OCI-M2 (cell line): Measurements from ENCODE around the gene SNPH.
"Not testable (repeated sequence)": the region's sequence is repeated elsewhere in the genome, so short reads cannot be mapped to it uniquely, and the experiment has no call there.

Experiments used
- DNase-seq: peaks from one replicate; lab custom pipeline; 2025; ENCODE audit not compliant: unreplicated experiment; lab: John Stamatoyannopoulos, UW

SNPH gene, protein sequence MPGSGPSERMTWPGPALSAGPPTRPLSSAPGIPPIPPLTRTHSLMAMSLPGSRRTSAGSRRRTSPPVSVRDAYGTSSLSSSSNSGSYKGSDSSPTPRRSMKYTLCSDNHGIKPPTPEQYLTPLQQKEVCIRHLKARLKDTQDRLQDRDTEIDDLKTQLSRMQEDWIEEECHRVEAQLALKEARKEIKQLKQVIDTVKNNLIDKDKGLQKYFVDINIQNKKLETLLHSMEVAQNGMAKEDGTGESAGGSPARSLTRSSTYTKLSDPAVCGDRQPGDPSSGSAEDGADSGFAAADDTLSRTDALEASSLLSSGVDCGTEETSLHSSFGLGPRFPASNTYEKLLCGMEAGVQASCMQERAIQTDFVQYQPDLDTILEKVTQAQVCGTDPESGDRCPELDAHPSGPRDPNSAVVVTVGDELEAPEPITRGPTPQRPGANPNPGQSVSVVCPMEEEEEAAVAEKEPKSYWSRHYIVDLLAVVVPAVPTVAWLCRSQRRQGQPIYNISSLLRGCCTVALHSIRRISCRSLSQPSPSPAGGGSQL

DNA sequence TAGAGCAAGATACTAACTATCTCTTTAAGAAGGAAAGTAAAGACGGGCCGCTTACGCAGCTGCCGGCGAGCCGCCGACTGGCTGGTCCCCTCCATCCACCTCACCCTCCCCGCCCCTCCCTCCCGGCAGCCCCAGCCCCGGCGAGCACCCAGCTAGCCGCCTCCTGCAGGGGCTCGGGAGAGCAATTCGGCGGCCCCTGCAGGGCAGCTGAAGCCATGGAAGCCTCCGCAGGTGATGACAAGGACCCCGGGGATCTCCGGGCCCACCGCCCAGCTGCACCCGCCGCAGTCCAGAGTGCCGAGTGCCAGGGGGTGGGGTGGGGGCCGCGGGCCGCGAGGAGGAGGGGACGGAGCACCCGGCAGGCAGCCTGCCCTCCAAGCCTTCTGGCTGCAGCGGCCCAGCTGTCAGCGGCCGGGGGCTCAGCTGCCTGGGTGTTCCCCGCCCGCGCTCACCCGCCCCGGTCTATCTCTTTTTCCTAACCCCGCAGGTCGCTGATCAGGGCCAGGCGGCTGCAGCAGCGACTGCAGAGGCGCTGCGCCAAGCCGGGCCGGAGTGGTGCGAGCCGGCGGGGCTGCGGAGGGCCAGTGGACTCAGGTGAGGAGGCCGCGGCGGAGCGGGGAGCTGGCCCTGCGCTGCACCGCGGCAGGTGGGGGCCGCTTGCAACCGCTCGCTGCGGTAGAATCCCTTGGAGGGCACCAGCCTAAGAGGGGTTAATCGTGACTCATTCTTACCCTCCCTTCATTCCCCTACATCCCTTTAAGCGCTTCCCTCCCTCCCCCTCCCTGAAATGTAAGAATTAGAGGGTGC is at the start of gene SNPH:
SNPH (plus strand) TSS at position 128 of the 807 bp plus-strand sequence. CDS start 29,946 bp downstream, outside the sequence.
- DNase-seq = no peak

DNA sequence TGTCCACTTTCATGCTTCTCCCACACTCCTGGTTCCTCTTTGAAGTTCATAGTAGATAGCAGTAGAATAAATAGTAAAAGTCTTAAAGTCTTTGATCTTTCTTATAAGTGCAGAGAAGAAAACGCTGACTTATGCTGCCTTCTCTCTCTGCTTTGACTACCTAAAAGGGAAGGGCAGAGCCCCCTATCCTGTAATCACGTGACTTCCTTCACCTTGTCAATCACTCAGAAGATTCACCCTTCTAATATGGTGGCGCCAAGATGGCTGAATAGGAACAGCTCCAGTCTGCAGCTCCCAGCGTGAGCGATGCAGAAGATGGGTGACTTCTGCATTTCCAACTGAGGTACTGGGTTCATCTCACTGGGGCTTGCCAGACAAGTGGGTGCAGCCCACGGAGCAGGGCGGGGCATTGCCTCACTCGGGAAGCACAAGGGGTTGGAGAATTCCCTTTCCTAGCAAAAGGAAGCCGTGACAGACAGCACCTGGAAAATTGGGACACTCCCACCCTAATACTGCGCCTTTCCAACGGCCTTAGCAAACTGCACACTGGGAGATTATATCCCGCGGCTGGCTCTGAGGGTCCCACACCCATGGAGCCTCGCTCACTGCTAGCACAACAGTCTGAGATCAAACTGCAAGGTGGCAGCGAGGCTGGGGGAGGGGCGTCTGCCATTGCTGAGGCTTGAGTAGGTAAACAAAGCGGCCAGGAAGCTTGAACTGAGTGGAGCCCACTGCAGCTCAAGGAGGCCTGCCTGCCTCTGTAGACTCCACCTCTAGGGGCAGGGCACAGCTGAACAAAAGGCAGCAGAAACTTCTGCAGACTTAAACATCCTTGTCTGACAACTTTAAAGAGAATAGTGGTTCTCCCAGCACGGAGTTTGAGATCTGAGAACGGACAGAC is 49.3 kb upstream of the SNPH start:
- DNase-seq = not testable (repeated sequence)

DNA sequence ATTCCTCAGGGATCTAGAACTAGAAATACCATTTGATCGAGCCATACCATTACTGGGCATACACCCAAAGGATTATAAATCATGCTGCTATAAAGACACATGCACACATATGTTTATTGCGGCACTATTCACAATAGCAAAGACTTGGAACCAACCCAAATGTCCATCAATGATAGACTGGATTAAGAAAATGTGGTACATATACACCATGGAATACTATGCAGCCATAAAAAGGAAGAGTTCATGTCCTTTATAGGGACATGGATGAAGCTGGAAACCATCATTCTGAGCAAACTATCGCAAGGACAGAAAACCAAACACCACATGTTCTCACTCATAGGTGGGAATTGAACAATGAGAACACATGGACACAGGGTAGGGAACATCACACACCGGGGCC is 43.3 kb upstream of the SNPH start:
- not testable (repeated sequence) for DNase-seq

DNA sequence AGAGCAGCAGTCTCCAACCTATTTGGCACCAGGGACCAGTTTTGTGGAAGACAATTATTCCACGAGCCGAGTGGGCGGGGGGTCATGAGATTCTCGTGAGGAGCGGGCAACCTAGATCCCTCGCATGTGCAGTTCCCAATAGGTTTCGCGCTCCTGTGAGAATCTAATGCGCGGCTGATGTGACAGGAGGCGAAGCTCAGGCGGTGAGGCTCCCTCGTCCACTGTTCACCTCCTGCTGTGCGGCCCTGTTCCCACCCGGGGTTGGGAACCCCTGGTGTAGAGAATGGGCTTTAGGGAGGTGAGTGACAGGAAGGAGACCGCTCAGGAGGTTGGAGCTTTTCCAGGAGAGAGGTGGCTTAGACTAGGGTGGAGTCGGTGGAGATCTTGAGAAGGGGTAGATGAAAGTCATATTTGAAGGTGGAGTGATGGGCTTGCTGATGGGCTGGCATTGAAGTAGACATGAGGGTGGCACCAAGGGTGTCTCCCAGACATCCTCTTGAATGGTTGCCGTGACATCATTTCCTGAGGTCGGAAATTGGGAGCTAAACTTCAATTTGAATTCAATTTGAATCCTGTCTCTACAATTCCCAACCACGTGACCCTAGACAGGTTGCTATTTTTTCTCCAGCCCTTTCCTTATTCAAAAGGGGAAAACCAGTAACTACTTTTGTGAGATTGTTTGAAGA is 41.7 kb upstream of the SNPH start:
- no peak for DNase-seq

DNA sequence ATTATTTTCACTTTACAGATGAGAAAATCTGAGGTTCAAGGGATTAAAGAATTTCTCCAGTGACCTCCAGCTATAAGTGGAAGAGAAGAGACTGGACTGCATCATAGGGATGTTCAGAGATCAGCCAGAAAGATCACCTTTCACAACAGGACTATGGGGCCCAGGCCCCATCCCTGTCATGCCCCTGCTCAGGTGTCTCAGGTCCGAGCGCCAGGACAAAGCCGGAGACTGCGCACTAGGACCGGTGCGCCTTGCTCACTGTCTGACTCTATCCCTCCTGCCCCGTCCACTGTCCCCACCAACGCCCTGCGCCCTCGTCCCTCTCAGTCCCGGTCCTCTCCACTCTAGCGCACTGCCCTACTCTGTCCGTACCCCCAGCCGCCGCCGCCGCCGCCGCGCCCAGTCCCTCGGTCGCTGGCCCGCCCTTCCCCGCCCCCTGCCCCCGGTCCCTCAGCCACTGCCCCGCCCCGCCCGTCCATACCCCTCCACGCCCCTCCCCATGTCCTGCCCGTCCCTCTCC is 40.8 kb upstream of the SNPH start:
- DNase-seq = no peak

DNA sequence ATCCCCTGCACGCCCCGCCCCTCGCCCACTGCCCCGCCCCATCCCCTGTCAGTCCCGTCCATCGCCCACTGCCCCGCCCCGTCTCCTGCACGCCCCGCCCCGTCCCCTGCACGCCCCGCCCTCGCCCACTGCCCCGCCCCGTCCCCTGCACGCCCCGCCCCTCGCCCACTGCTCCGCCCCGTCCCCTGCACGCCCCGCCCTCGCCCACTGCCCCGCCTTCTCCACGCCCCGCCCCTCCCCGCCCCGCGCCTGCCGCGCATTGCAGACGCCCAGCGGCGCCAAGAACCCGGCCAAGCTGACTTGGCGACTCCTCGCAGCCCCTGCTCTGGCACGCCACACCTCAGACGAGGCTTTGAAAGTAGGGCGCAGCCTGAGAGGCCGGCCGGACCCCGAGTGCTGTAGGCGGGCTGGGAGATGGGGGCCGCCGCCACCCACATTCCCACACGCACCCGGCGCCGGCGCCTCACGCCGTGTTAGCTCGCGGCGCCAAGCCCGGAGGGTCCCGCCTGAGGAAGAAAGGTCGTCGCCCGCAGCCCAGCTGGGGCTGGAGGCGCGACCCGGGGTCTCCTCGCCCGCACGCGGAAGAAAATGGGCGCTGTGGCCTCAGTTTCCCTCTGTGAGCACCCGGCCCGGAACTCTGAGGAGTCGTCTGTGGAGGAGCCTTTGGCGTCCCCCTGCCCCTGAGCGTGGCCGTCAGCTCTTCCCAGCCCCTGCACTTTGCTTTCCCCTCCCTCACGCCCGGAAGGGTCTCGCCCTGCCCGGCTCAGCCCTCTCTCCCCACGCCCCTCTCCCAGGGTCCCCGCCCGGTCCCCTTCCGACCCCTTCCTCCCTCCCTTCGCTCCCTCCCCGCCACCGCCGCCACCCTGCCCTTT is 40.1 kb upstream of the SNPH start, which contains the start of gene RAD21L1:
RAD21L1 (plus strand) TSS at position 262 of the 872 bp plus-strand sequence. CDS start 2,410 bp downstream, outside the sequence.
- DNase-seq = no peak

DNA sequence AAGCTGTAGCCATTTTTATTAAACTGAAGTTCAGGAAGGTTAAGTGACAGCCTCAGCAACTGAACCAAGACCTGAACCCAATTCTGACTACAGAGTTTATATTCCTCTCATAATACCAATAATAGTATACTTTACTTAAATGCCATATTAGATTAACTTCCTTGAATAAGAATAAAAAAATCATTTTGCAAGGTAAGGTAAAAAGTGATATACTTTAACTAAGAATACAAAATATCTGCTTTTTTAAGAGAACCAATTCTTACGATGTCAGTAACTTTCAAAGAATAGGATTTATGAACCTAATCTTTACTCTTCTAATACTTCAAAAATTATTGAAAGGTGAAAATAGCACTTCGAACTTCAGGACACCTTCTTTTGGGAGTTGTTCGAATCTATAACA is 36.6 kb upstream of the SNPH start:
- no peak for DNase-seq

DNA sequence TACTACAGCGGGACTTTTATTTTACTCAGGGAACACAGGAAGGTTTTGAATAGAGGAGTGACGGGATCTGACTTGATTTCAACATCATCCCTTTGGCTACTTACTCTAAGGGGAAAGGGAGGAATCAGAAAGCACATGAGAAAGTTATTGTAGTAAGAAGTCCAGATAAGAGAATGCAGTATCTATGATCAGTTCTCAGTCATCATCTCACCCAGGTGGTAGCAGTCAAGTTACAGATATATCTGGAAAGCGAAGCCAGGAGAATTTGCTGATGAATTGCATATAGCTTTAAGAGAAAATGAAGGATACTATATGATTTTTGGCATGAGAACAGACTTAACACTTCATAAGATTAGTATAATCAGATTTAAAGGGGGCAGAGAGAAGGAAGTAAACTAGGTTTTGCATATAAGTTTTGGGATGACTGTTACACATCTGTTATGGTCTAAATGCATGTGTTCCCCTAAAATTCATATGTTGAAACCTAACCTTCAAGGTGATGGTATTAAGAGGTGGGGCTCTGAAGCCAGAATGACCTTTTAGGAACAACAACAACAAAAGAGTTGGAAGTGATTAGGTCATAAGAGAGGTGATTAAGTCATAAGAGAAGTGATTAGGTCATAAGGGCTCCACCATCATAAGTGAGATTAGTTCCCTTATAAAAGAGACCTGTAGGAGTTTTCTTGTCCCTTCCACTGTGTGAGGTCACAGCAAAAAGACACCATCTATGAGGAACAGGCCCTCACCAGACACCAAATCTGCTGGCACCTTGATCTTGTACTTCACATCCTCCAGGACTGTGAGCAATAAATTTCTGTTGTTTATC is 33.6 kb upstream of the SNPH start:
- no peak for DNase-seq

DNA sequence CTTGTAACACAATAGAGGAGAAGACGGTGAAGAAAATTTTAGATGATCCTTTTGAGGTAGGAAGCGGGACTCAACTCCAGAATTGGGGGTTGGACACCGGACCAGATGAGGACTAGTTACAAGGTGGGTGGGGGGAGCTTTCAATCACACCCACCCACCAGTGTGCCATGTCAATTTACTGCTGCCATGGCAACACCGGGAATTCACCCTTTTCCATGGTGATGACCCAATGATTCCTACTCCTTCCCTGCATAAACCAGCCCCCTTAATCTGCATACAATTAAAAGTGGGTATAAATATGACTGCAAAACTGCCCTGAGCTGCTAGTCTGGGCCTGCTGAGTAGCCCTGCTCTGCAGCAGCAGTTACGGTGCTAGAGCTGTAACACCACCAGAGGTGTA is 25.5 kb upstream of the SNPH start:
- no peak for DNase-seq

DNA sequence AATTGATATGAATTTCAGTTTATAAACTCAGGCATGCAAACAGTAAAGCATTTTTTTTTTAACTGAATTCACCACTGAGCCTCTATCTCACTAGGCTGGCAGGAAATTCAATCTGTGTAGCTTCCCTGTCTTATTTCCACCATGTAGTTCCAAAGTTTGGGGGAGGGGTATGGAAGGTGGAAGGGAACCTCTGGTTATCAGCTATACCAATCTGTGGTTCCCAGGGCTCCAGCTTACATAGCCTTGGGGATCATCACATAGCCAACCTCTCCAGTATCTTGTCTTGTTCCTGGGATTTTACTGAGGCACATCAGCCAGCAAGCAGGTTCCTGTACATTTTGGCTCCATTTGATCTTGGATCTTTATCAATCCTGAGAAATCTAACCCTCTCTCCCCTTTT is 24.6 kb upstream of the SNPH start:
- no peak for DNase-seq

DNA sequence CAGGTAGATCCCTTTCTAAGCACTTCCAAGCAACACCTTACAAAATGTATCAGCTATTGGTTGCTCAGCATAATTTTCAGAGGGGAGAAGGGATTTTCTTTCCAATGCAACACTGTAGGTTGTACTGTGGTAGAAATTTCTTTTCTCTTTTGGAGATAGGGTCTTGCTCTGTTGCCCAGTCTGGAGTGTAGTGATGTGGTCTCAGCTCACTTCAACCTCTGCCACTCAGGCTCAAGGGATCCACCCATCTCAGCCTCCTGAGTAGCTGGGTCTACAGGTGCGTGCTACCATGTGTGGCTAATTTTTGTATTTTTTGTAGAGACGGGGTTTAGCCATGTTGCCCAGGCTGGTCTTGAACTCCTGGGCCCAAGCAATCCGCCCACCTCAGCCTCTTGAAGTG is 24.0 kb upstream of the SNPH start:
- no peak for DNase-seq

DNA sequence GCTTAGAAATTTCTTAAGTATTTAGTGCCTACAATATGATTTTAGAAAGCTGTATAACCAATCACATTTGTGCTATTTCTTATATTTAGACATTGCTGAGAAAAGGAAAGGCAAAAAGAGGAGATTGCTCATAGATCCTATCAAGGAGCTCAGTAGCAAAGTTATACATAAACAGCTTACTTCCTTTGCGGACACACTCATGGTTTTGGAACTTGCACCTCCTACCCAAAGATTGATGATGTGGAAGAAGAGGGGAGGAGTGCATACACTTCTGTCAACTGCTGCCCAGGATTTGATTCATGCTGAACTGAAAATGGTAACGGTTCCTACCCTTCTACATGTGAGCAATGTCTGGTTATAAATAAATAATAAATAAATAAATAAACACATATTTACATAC is 23.6 kb upstream of the SNPH start:
- no peak for DNase-seq

DNA sequence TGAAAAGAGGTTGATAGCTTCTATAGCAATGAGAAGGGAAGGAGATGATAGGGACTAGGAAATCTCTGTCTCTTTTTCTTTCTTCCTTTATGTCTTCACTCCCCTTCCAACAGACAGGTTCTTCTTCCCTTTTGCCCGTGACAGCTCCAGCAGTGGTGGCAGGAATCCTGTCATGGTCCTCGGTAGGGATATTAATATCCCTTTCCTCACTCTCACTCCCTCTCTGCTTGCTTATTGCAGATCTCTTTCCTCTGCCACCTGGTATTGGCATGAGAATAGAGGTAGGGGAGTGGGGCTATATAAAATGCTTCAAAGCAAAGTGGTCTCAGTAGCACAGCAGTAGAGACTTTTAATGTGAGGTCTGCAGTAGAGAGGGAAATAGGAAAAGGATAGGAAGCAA is 20.5 kb upstream of the SNPH start:
- no peak for DNase-seq

DNA sequence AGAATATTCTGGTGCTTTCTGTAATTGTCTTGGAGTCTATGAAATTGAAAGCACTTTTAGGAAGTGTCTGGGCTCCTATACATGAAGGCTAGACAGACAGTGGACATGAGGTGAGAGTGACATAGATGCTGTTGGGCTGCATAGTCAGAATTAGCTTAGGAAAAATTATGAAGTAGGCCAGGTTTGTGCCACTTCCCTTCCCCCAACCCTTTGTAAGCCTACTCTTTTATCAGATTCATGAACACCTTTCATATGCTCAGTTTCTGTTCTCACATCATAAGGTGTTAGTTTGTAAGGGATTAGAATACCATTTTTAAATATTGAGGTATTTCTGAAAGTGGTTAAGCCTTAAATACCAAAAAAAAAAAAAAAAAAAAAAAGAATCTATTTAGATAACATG is 18.4 kb upstream of the SNPH start:
- no peak for DNase-seq

DNA sequence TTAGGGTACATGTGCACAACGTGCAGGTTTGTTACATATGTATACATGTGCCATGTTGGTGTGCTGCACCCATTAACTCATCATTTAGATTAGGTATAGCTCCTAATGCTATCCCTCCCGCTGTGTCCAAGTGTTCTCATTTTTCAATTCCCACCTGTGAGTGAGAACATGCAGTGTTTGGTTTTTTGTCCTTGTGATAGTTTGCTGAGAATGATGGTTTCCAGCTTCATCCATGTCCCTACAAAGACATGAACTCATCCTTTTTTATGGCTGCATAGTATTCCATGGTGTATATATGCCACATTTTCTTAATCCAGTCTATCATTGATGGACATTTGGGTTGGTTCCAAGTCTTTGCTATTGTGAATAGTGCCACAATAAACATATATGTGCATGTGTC is 15.8 kb upstream of the SNPH start:
- DNase-seq = not testable (repeated sequence)

DNA sequence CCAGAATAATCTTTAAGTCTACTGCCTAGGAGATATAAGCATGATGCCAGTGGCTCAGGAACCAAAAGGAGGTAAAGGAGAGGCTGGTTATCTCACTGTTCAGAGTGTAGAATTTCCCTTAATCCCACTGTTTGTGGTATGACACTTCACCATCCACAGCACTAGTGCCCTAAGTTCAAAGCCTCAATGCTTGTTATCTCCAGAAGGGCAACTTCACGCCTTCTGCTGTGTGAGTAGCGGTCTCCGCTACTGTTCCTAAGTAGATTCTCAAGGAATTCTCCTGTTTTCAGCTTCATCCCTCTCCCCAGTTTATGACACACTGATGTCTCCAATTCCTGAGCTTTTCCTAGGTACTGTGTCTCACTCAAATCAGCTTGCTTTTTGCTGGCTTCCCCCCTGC is 13.7 kb upstream of the SNPH start:
- no peak for DNase-seq

DNA sequence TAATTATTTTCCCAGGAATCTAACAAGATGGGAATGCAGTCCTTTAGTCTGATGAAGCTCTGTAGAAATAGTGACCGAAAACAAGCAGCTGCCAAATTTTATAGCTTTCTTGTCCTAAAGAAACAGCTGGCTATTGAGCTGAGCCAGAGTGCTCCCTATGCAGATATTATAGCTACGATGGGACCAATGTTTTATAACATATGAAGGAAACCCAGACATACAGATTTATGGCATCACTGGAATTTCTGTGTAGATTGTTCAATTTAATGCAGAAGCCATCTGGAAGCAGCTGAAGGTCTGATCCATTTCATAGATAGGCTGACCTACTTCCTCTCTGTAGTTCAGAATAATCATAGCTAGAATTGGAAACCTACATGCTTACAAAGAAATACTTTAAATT is 11.8 kb upstream of the SNPH start:
- no peak for DNase-seq

DNA sequence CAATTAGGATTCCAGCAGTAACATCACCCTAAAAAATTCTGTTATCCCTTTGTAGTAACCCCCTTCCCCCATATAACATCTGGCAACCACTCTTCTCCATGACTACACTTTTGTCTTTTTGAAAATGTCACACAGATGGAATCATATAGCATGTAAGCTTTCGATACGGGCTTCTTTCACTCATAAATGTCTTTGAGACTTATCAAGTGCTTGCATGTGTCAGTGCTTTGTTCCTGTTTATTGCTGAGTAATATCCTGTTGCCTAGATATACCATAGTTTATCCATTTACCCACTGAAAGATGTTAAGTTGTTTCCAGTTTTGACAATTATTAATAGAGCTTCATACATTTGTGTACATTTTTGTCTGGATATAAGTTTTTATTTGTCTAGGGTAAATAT is 10.4 kb upstream of the SNPH start:
- peak; percentile 49 for DNase-seq
